Heart left ventricle (tissue), 13 donors: ENCODE measurements around the gene ERC1.

ENCODE experiments used
- CTCF ChIP-seq, 12 donors: fragments of 200-600 bp; sonication (generic) in 4 of 12; IDR thresholded peaks; one replicate each; pipeline versions ENCODE4 v1.5.0 to v1.8.0; 2018 to 2022; ENCODE audit warnings: antibody characterized with exemption in 12 of 12, mild to moderate bottlenecking in 5 of 12
- POLR2A ChIP-seq, 2 donors: fragments of 450-650 bp; IDR thresholded peaks; one replicate each; pipeline ENCODE4 v1.6.1; 2017; ENCODE audit warnings: antibody characterized with exemption in 2 of 2, mild to moderate bottlenecking in 2 of 2, moderate library complexity in 2 of 2
- donor health status: ischemic (EF 13 %, LVEDD 7.1; RV severe dilation, severe dysfunction).
- donor health status: DM: no; HTN: yes; CAD: no.
- donor health status: DM: no; HTN: no; CAD: no.
- donor health status: ischemic (EF 25% LVEDD 6.9; RV normal size, moderate dysfunction).
- donor health status: ischemic (EF 25% LVEDD 5.7; RV mildly dilated, moderate dysfunction).
- donor health status: ischemic (EF 35%, LVEDD 5.7; RV mildly dilated, moderate dysfunction).
- donor health status: nonischemic (EF 11% LVEDD 7.7; RV severe dilation, severe dysfunction).
- donor health status: DM: yes; HTN: yes; CAD: no.
- donor health status: PGD.
- donor health status: ischemic (EF 29% LVEDD 5.4; RV normal size, mild dysfunction).
- donor health status: nonischemic (EF 23%, LVEDD 6.1; RV moderate dilation, normal function).

- TF ChIP-seq CTCF (IDR thresholded peaks at IDR 0.05) (no peak), POLR2A (IDR thresholded peaks at IDR 0.05) (no peak)
These were observed 62.7 kb downstream of the ERC1 start for GRCh38 chr12:1053690-1054089.
